GM19043 (cell line): ENCODE data around the gene ARL4D.

ENCODE experiments used
- ATAC-seq: cut with Tn5 transposase; IDR thresholded peaks from one replicate; pipeline ENCODE4 v1.9.1; 2021; ENCODE audit warnings: low read depth; ENCODE audit not compliant: unreplicated experiment

The ARL4D gene

GRCh38 chr17:43449470-43450248, 50.9 kb downstream of the ARL4D start:
- no peak for ATAC-seq
